H1 (cell line): Measurements from ENCODE around the gene MTARC1. TPM values are rescaled to one million over a fixed set of nuclear protein-coding genes. Genes with fewer than 3 reads are reported as not detected.

Experiments
- CTCF ChIA-PET: fragments of 300-600 bp; sonication (Branson Sonifier 250); formaldehyde crosslinking; loops from one replicate; lab custom pipeline; 2021; ENCODE audit not compliant: partially characterized antibody; lab: Charles Lee
- POLR2A ChIA-PET: fragments of 300-600 bp; sonication (Branson Sonifier 250); formaldehyde crosslinking; loops from one replicate; lab custom pipeline; 2021; ENCODE audit warnings: inconsistent platforms; ENCODE audit not compliant: partially characterized antibody; lab: Charles Lee
- DNase-seq, 2 experiments: peaks; one replicate each; pipeline versions ENCODE4 v3.0.0 to v3.0.0-alpha.2; 2010 to 2022; ENCODE audit warnings: low spot score in 2 of 2, low read depth in 1 of 2, mixed read lengths in 1 of 2
- FAIRE-seq: peaks from 2 replicates; lab custom pipeline; 2011; peaks lifted over from hg19 to GRCh38; lab: Jason Lieb, UNC
- H2AFZ ChIP-seq: 2 replicates; pipeline ENCODE4 v1.8.1; 2012; ENCODE audit warnings: low read length, inconsistent platforms
- H2AK5ac ChIP-seq: 2 replicates; pipeline ENCODE4 v1.6.1; 2013; ENCODE audit warnings: low read depth, low read length
- H2BK120ac ChIP-seq: replicated peaks from 2 replicates; pipeline ENCODE3; 2013; ENCODE audit warnings: low read depth, low read length, inconsistent platforms
- H2BK12ac ChIP-seq: 2 replicates; pipeline ENCODE4 v1.6.1; 2013; ENCODE audit warnings: low read depth, low read length
- H2BK15ac ChIP-seq: 2 replicates; pipeline ENCODE4 v1.6.1; 2013; ENCODE audit warnings: low read length
- H2BK20ac ChIP-seq: 2 replicates; pipeline ENCODE4 v1.6.1; 2013; ENCODE audit warnings: low read length
- H2BK5ac ChIP-seq: 2 replicates; pipeline ENCODE4 v1.6.1; 2013; ENCODE audit warnings: low read depth, low read length
- H3K14ac ChIP-seq: 2 replicates; pipeline ENCODE4 v1.6.1; 2013; ENCODE audit warnings: inconsistent platforms; ENCODE audit not compliant: insufficient read length
- H3K18ac ChIP-seq: 2 replicates; pipeline ENCODE4 v1.6.1; 2013; ENCODE audit warnings: low read length; ENCODE audit errors: extremely low read depth
- H3K23ac ChIP-seq: 2 replicates; pipeline ENCODE4 v1.6.1; 2013; ENCODE audit warnings: inconsistent platforms; ENCODE audit not compliant: insufficient read length
- H3K23me2 ChIP-seq: 2 replicates; pipeline ENCODE4 v1.6.1; 2013; ENCODE audit warnings: low read depth, low read length
- H3K27ac ChIP-seq: 2 replicates; pipeline ENCODE4 v1.6.1; 2011; ENCODE audit warnings: low read depth, low read length, inconsistent platforms
- H3K27me3 ChIP-seq, 4 experiments: replicated peaks in 1 of 4; 1 replicate in 1 of 4; 2 replicates in 3 of 4; pipeline versions ENCODE4 v1.6.1 to v1.8.1; 2011 to 2013; ENCODE audit warnings: low read length in 3 of 4, mild to moderate bottlenecking in 3 of 4, inconsistent platforms in 2 of 4, mixed read lengths in 2 of 4, moderate library complexity in 1 of 4; ENCODE audit not compliant: control insufficient read depth in 3 of 4, insufficient read depth in 3 of 4; ENCODE audit errors: extremely low read depth in 1 of 4
- H3K36me3 ChIP-seq, 4 experiments: 2 replicates each; pipeline versions ENCODE4 v1.6.1 to v1.8.1; 2011 to 2013; ENCODE audit warnings: mild to moderate bottlenecking in 4 of 4, low read length in 3 of 4, moderate library complexity in 2 of 4, control low read depth in 1 of 4, inconsistent platforms in 1 of 4; ENCODE audit not compliant: insufficient read depth in 4 of 4, control insufficient read depth in 2 of 4
- H3K4ac ChIP-seq: replicated peaks from 2 replicates; pipeline ENCODE3; 2013; ENCODE audit warnings: low read length, low read depth, mixed read lengths, inconsistent platforms; ENCODE audit not compliant: insufficient read length
- H3K4me1 ChIP-seq, 4 experiments: replicated peaks in 1 of 4; 1 replicate in 1 of 4; 2 replicates in 3 of 4; pipeline versions ENCODE4 v1.6.1 to v1.8.1; 2011 to 2013; ENCODE audit warnings: low read length in 3 of 4, inconsistent platforms in 2 of 4, mixed read lengths in 1 of 4; ENCODE audit not compliant: insufficient read depth in 4 of 4, control insufficient read depth in 3 of 4
- H3K4me2 ChIP-seq, 2 experiments: 2 replicates each; pipeline versions ENCODE4 v1.6.1 to v1.8.1; 2011 to 2013; ENCODE audit warnings: low read depth in 2 of 2, low read length in 2 of 2, control low read depth in 1 of 2, inconsistent platforms in 1 of 2, mild to moderate bottlenecking in 1 of 2; ENCODE audit not compliant: insufficient read depth in 1 of 2
- H3K4me3 ChIP-seq, 4 experiments: fragments of 200-600, 300-600 bp in 1 of 4; sonication (generic), shearing (Covaris generic), sonication (Bioruptor Twin) in 1 of 4; 2 replicates each; pipeline versions ENCODE4 v1.5.1 to v1.8.1; 2011 to 2016; ENCODE audit warnings: low read length in 4 of 4, low read depth in 3 of 4, control low read depth in 2 of 4, inconsistent platforms in 2 of 4, mild to moderate bottlenecking in 2 of 4, mixed read lengths in 1 of 4, moderate library complexity in 1 of 4; ENCODE audit not compliant: insufficient read depth in 2 of 4; ENCODE audit errors: extremely low read depth in 1 of 4
- H3K56ac ChIP-seq: replicated peaks from 2 replicates; pipeline ENCODE3; 2013; ENCODE audit warnings: low read depth, mild to moderate bottlenecking, mixed read lengths, low read length, inconsistent platforms; ENCODE audit not compliant: insufficient read length
- H3K79me1 ChIP-seq: 2 replicates; pipeline ENCODE4 v1.6.1; 2013; ENCODE audit warnings: low read depth, low read length, control low read depth
- H3K79me2 ChIP-seq, 2 experiments: 2 replicates each; pipeline versions ENCODE4 v1.6.1 to v1.8.1; 2012 to 2013; ENCODE audit warnings: low read length in 2 of 2, mild to moderate bottlenecking in 2 of 2, inconsistent platforms in 1 of 2; ENCODE audit not compliant: insufficient read depth in 2 of 2, control insufficient read depth in 1 of 2
- H3K9ac ChIP-seq, 4 experiments: replicated peaks in 1 of 4; 1 replicate in 1 of 4; 2 replicates in 3 of 4; pipeline versions ENCODE4 v1.6.1 to v1.8.1; 2011 to 2013; ENCODE audit warnings: low read depth in 3 of 4, low read length in 3 of 4, control low read depth in 2 of 4, mild to moderate bottlenecking in 2 of 4, moderate library complexity in 2 of 4, inconsistent platforms in 1 of 4; ENCODE audit errors: extremely low read depth in 1 of 4
- H3K9me3 ChIP-seq, 2 experiments: 2 replicates each; pipeline versions ENCODE4 v1.6.1 to v1.8.1; 2012 to 2013; ENCODE audit warnings: mild to moderate bottlenecking in 2 of 2, moderate library complexity in 2 of 2, control low read depth in 1 of 2, inconsistent platforms in 1 of 2, low read depth in 1 of 2, low read length in 1 of 2, mixed read lengths in 1 of 2; ENCODE audit not compliant: insufficient read depth in 2 of 2
- H4K20me1 ChIP-seq, 2 experiments: replicated peaks in 1 of 2; 2 replicates each; pipeline versions ENCODE3 to v1.8.1; 2011 to 2013; ENCODE audit warnings: inconsistent platforms in 2 of 2, low read length in 2 of 2, mild to moderate bottlenecking in 1 of 2; ENCODE audit not compliant: insufficient read depth in 2 of 2, control insufficient read depth in 1 of 2
- H4K5ac ChIP-seq: 2 replicates; pipeline ENCODE4 v1.6.1; 2013; ENCODE audit warnings: low read length, low read depth, mixed read lengths, inconsistent platforms; ENCODE audit not compliant: insufficient read length
- H4K8ac ChIP-seq: 2 replicates; pipeline ENCODE4 v1.8.0; 2013; ENCODE audit warnings: mild to moderate bottlenecking, moderate library complexity, low read length, inconsistent platforms; ENCODE audit not compliant: insufficient read depth; ENCODE audit errors: extremely low read depth
- H4K91ac ChIP-seq: replicated peaks from 2 replicates; pipeline ENCODE3; 2013; ENCODE audit warnings: low read length, mixed read lengths, inconsistent platforms; ENCODE audit not compliant: insufficient read length
- BACH1 ChIP-seq: IDR thresholded peaks from 2 replicates; pipeline ENCODE4 v1.6.1; 2012; ENCODE audit warnings: low read length, improper control_type of control experiment
- BRCA1 ChIP-seq: IDR thresholded peaks from 2 replicates; pipeline ENCODE4 v1.6.1; 2012; ENCODE audit warnings: low read depth, low read length, improper control_type of control experiment
- CBX5 ChIP-seq: fragments of 300-800, 300-1000 bp; sonication (generic); IDR thresholded peaks from 2 replicates; pipeline ENCODE4 v1.7.1; 2016; ENCODE audit warnings: antibody characterized with exemption, low read length, low read depth
- GABPA ChIP-seq: IDR thresholded peaks from 2 replicates; pipeline ENCODE4 v1.6.1; 2011; ENCODE audit warnings: mild to moderate bottlenecking, low read length, moderate library complexity, borderline replicate concordance; ENCODE audit not compliant: insufficient read depth
- GTF2F1 ChIP-seq: IDR thresholded peaks from 2 replicates; pipeline ENCODE4 v1.6.1; 2012; ENCODE audit warnings: low read depth, low read length, improper control_type of control experiment, borderline replicate concordance
- KDM4A ChIP-seq: IDR thresholded peaks from one replicate; pipeline ENCODE4 v1.7.1; 2012; ENCODE audit warnings: low read depth, mild to moderate bottlenecking, moderate library complexity, low read length, inconsistent platforms; ENCODE audit not compliant: severe bottlenecking
- POLR2AphosphoS5 ChIP-seq: IDR thresholded peaks from 2 replicates; pipeline ENCODE4 v1.6.1; 2011; ENCODE audit warnings: low read depth, low read length
- RFX5 ChIP-seq: IDR thresholded peaks from 2 replicates; pipeline ENCODE4 v1.6.1; 2011; ENCODE audit warnings: low read depth, low read length, improper control_type of control experiment, borderline replicate concordance
- RNF2 ChIP-seq: fragments of 200-900, 300-1000 bp; sonication (generic); IDR thresholded peaks from 2 replicates; pipeline ENCODE4 v1.7.1; 2016; ENCODE audit warnings: borderline replicate concordance, low read depth, mild to moderate bottlenecking, antibody characterized with exemption, low read length; ENCODE audit not compliant: poor library complexity, severe bottlenecking; ENCODE audit errors: missing control alignments
- RXRA ChIP-seq: IDR thresholded peaks from 2 replicates; pipeline ENCODE4 v1.6.1; 2011; ENCODE audit warnings: low read depth, mild to moderate bottlenecking, low read length, moderate library complexity; ENCODE audit not compliant: insufficient read depth
- SIN3A ChIP-seq, 2 experiments: IDR thresholded peaks in 1 of 2; conservative IDR thresholded peaks in 1 of 2; 2 replicates each; pipeline ENCODE4 v1.6.1; 2011 to 2012; ENCODE audit warnings: low read length in 2 of 2, improper control_type of control experiment in 1 of 2, low read depth in 1 of 2, mild to moderate bottlenecking in 1 of 2
- SIX5 ChIP-seq: IDR thresholded peaks from 2 replicates; pipeline ENCODE4 v1.6.1; 2011; ENCODE audit warnings: mild to moderate bottlenecking, low read depth, low read length
- TAF1 ChIP-seq: IDR thresholded peaks from 2 replicates; pipeline ENCODE4 v1.6.1; 2011; ENCODE audit warnings: mild to moderate bottlenecking, low read depth, low read length
- WGBS, 2 experiments: shearing (Covaris generic) in 1 of 2; methylation state at CpG; one replicate each; pipeline versions ENCODE4 v1.1.6 to v1.1.7; 2013 to 2015; ENCODE audit warnings: low lambda C conversion rate in 2 of 2, mixed read lengths in 2 of 2, inconsistent platforms in 1 of 2, low coverage in 1 of 2, missing lambda C conversion rate in 1 of 2; ENCODE audit not compliant: insufficient replicate concordance in 2 of 2, insufficient coverage in 1 of 2, insufficient read length in 1 of 2; ENCODE audit errors: extremely low coverage in 1 of 2, missing lambda C conversion rate in 1 of 2; 5-methylcytosine and 5-hydroxymethylcytosine counted together
- polyA plus RNA-seq, 7 experiments: library from polyadenylated mRNA; depleted of rRNA in 3 of 7; stranded (reverse) in 5 of 7; unstranded in 2 of 7; fragments of >200 nt in 5 of 7; fragments of 200-250 nt in 2 of 7; gene quantifications; 1 replicate in 5 of 7; 2 replicates in 1 of 7; 4 replicates in 1 of 7; pipeline versions ENCODE4 v1.2.1 to v1.2.3, GENCODE V29; 2011 to 2013; ENCODE audit warnings: missing spikeins in 2 of 7, mixed read lengths in 2 of 7
- total RNA-seq: library from RNA; stranded (reverse); fragmentation: NEBNext Ultra II Directional; extraction: Animal tissue kit (Norgen Biotek cat#: 25700); gene quantifications from 2 replicates; pipeline ENCODE4 v1.2.1, GENCODE V29; 2021

MTARC1 gene
- total and polyA plus RNA-seq, 2 of the 8 experiments (the other 6 are each of a cell fraction or from before 2014, with no cell fraction given), result 17.2 to 46.2 TPM

- DNase-seq (no peak), FAIRE-seq (no peak)
- Histone ChIP-seq H2AK5ac (no peak overlapping the region), H3K4me1 (peaks cover 0 to 6% (median under 1%) of the 10 kb centered on the region in 4 experiments; a peak in 2 of 7 replicates), H3K27me3 (no peaks in the 10 kb centered on the region), H2BK20ac (no peak overlapping the region), H3K14ac (no peak overlapping the region), H3K4ac (no peak overlapping the region), H3K56ac (no peak overlapping the region), H3K36me3 (peaks cover 0 to 8% (median 4%) of the 10 kb centered on the region in 4 experiments; a peak in 3 of 8 replicates), H3K9ac (no peak overlapping the region), H2BK5ac (no peak overlapping the region), H2BK15ac (no peak overlapping the region), H3K79me1 (no peaks in the 10 kb centered on the region), H3K4me2 (no peak overlapping the region), H4K91ac (no peak overlapping the region), H3K4me3 (no peak overlapping the region), H3K23me2 (no peaks in the 10 kb centered on the region), H2BK12ac (no peak overlapping the region), H2AFZ (no peak overlapping the region), H3K27ac (no peak overlapping the region), H3K79me2 (no peaks in the 10 kb centered on the region), H3K9me3 (no peaks in the 10 kb centered on the region), H4K20me1 (peaks cover 0 to 9% of the 10 kb centered on the region in 2 experiments), H4K8ac (no peak overlapping the region), H3K18ac (no peak overlapping the region), H4K5ac (no peak overlapping the region), H3K23ac (no peak overlapping the region), H2BK120ac (no peak overlapping the region)
- POLR2A ChIA-PET, result no interaction called here
- WGBS, 2 experiments, result 86% methylated on average over 4 of the region's 4 CpGs; no CpG with 5 or more reads in 1 of the 2 experiments
- CTCF ChIA-PET, result interaction anchor here (0.6 to 9.2 kb wide), 5 partner anchors 18 to 587 kb away, joined by 3 to 96 read pairs (median 5); partner anchors contain the start of gene MTARC1
- no peak for TF ChIP-seq POLR2AphosphoS5
- no peak for TF ChIP-seq GTF2F1
- no peak for TF ChIP-seq SIX5
- TF ChIP-seq RNF2, result no peak
- TF ChIP-seq BRCA1, result no peak
- TF ChIP-seq SIN3A (conservative IDR thresholded peaks at IDR 0.05 in 1 of 2, IDR thresholded peaks at IDR 0.05 in 1 of 2; ENCODE audit: low read depth in 1 of 2, low read length in 2 of 2), result no peak
- TF ChIP-seq RXRA, result no peak
- no peak for TF ChIP-seq TAF1
- TF ChIP-seq BACH1, result no peak
- no peak for TF ChIP-seq GABPA
- TF ChIP-seq RFX5, result no peak
- no peak for TF ChIP-seq CBX5
- TF ChIP-seq KDM4A, result no peak
These were observed 19.7 kb downstream of the MTARC1 start for GRCh38 chr1:220806408-220806807.
